ENCODE data around the gene NT5C.

Gene NT5C

GRCh38 chr17:75105126-75106080, 26.1 kb downstream of the NT5C start:
- TF ChIP-seq CTCF (IDR thresholded peaks at IDR 0.05; ENCODE audit: low read depth, low read length), result peak; percentile 93
- no peak overlapping the region for H3K4me3 ChIP-seq (ENCODE audit: low read depth, low read length)

- TF ChIP-seq CTCF (IDR thresholded peaks at IDR 0.05; ENCODE audit: low read depth, low read length), result no peak
These were observed 27.7 kb downstream of the NT5C start for GRCh38 chr17:75103601-75104554.

GRCh38 chr17:75102385-75102821, 29.1 kb downstream of the NT5C start:
- no peak overlapping the region for H3K4me3 ChIP-seq (ENCODE audit: low read depth, low read length)
- TF ChIP-seq CTCF (IDR thresholded peaks at IDR 0.05; ENCODE audit: low read depth, low read length), result no peak

More at GRCh38 chr17:75103601-75104554, 27.7 kb downstream of the NT5C start:
- no peak overlapping the region for H3K4me3 ChIP-seq (ENCODE audit: low read depth, low read length)

- no peak for TF ChIP-seq CTCF (IDR thresholded peaks at IDR 0.05; ENCODE audit: low read depth, low read length)
These were observed 31.5 kb downstream of the NT5C start for GRCh38 chr17:75099881-75100595.

DNA sequence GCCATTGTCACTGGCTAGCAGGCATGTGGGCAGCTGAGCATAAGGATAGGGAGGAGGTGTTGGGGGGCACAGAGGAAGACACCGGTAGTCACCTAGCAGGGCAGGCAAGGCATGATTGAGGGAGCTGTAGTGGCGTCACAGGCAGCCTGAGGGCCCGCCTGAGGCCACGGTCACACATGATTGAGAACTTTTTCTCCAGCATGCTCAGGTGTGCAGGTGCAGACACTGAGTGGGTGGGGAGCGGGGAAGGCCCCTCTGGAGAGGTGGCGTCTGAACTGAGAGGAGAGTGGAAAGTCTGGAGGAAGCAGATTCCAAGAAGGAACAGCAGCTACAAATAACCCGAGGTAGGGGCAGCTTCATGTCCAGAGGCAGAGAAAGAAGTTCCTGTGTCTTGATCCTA, 32.7 kb downstream of the NT5C start:
- no peak overlapping the region for H3K4me3 ChIP-seq (ENCODE audit: low read depth, low read length)
- no peak for TF ChIP-seq CTCF (IDR thresholded peaks at IDR 0.05; ENCODE audit: low read depth, low read length)

More at GRCh38 chr17:75099881-75100595, 31.5 kb downstream of the NT5C start:
- no peak overlapping the region for H3K4me3 ChIP-seq (ENCODE audit: low read depth, low read length)

DNA sequence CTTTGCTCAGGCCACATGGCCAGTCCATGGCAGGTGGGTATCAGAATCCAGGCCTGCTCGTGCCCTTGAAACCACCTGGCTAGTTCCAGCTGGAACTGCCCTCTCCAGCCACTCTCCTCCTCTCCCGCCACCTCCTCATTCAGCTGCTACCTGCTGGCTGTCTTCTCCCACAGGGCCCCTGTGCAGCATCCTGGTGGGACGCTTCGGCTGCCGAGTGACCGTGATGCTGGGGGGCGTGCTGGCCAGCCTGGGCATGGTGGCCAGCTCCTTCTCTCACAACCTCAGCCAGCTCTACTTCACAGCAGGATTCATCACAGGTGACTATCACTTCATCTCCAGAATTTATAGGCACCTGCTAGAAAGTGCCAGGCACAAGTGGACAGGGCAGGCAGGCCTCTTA, 33.7 kb downstream of the NT5C start:
- H3K4me3 ChIP-seq (ENCODE audit: low read depth, low read length), result no peak overlapping the region
- no peak for TF ChIP-seq CTCF (IDR thresholded peaks at IDR 0.05; ENCODE audit: low read depth, low read length)

Measured in WI38 (cell line).